Left lung (tissue), 10 donors: ENCODE measurements around the gene TMEM72. TPM values are rescaled to one million over a fixed set of nuclear protein-coding genes. Genes with fewer than 3 reads are reported as not detected.

ENCODE experiments used
- ATAC-seq: fragments of 200-7000 bp; cut with Tn5 transposase; one replicate; pipeline ENCODE4 v1.9.1; 2020; ENCODE audit warnings: moderate library complexity
- DNase-seq, 4 donors: peaks; one replicate each; pipeline ENCODE4 v3.0.0-alpha.2; 2013 to 2020
- H3K27ac ChIP-seq, 2 donors: fragments of 200-600 bp; sonication (generic) in 1 of 2; one replicate each; pipeline versions ENCODE4 v1.5.0 to v1.8.0; 2020 to 2021
- H3K27me3 ChIP-seq, 2 donors: fragments of 200-600 bp; sonication (generic) in 1 of 2; one replicate each; pipeline versions ENCODE4 v1.5.0 to v1.8.0; 2020 to 2021
- H3K36me3 ChIP-seq, 2 donors: fragments of 200-600 bp; sonication (generic) in 1 of 2; one replicate each; pipeline versions ENCODE4 v1.5.0 to v1.8.0; 2020 to 2021
- H3K4me1 ChIP-seq, 2 donors: fragments of 200-600 bp; one replicate each; pipeline ENCODE4 v1.8.0; 2021
- H3K4me3 ChIP-seq, 2 donors: fragments of 200-600 bp; sonication (generic) in 1 of 2; one replicate each; pipeline versions ENCODE4 v1.5.0 to v1.8.0; 2020 to 2021; ENCODE audit warnings: mild to moderate bottlenecking in 1 of 2
- H3K9me3 ChIP-seq, 2 donors: fragments of 200-600 bp; sonication (generic) in 1 of 2; one replicate each; pipeline versions ENCODE4 v1.5.0 to v1.8.0; 2020 to 2021
- intact Hi-C, 2 donors: fragments of 100-400 bp; cut with DNase I; formaldehyde crosslinking; loops; one replicate each; pipeline versions ENCODE4 v1.11.2 to v1.14.2; 2022
- polyA plus RNA-seq, 6 donors: library from polyadenylated mRNA; unstranded; fragments of 120-200 nt; gene quantifications; one replicate each; pipeline ENCODE4 v1.2.1, GENCODE V29; 2013; ENCODE audit not compliant: insufficient read length in 6 of 6
- total RNA-seq, 2 donors: library from RNA; stranded (reverse); fragmentation: NEBNext Ultra II Directional; extraction: Animal tissue kit (Norgen Biotek cat#: 25700); gene quantifications; one replicate each; pipeline ENCODE4 v1.2.1, GENCODE V29; 2021
- TF ChIP-seq, protein P1 (sequence below), 2 donors: fragments of 200-600 bp; sonication (generic) in 1 of 2; IDR thresholded peaks; one replicate each; pipeline versions ENCODE4 v1.5.0 to v1.8.0; 2021; ENCODE audit warnings: antibody characterized with exemption in 2 of 2
- donor health status: DM: no; HTN: yes; CAD: no.
- donor health status: DM: no; HTN: no; CAD: no.

The TMEM72 gene
- total and polyA plus RNA-seq, 8 donors, result 0.23 to 2.2 (median 1.7) TPM; not detected in 1

DNA sequence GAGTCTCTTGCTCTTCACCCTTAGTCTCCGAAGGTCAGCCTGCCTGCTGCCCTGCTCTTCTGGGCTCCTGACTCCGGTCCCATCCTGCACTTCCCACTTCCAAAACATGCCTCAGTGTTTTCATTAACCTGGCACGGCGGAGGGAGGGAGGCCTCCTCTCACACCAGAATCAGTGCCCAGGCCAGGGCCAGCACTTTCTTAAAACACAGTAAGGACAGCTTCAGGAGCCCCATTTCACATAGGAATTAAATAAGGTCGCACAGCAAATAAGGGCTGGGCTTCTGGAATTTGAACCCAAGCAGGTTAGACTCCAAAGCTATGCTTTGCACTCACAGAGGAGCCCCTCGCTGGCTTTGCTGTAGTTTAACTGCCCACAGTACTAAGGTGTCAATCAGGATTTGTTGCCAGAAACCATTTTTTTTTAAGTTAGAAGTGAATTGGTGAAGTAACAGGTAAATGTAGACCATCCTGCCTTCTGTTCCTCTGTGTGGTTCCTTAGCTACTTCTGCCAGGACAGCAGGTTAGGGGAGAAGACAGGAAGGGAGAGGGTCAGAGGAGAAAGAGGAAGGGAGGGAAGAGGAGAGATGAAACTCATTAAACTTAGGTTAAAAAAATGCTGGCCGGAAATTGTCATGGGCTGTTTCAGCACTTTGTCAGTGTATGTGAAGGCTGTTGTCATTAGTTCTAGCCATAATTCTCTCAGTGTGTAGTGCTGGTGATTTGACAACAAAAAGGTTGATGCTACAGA, 49.5 kb downstream of the TMEM72 start:
- DNase-seq, result peak in 1 of 4 donors; percentile 34
- peaks cover 39 to 77% of the 10 kb centered on the region in 2 donors for H3K4me1 ChIP-seq
- peaks cover 0 to 2% of the 10 kb centered on the region in 2 donors for H3K36me3 ChIP-seq
- H3K9me3 ChIP-seq, result no peaks in the 10 kb centered on the region
- no peak for ATAC-seq
- peak overlapping the region; percentile 54 to 75 for H3K4me3 ChIP-seq
- TF ChIP-seq, protein P1, sequence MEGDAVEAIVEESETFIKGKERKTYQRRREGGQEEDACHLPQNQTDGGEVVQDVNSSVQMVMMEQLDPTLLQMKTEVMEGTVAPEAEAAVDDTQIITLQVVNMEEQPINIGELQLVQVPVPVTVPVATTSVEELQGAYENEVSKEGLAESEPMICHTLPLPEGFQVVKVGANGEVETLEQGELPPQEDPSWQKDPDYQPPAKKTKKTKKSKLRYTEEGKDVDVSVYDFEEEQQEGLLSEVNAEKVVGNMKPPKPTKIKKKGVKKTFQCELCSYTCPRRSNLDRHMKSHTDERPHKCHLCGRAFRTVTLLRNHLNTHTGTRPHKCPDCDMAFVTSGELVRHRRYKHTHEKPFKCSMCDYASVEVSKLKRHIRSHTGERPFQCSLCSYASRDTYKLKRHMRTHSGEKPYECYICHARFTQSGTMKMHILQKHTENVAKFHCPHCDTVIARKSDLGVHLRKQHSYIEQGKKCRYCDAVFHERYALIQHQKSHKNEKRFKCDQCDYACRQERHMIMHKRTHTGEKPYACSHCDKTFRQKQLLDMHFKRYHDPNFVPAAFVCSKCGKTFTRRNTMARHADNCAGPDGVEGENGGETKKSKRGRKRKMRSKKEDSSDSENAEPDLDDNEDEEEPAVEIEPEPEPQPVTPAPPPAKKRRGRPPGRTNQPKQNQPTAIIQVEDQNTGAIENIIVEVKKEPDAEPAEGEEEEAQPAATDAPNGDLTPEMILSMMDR (IDR thresholded peaks at IDR 0.05), result no peak
- peak overlapping the region; percentile 51 to 84 for H3K27ac ChIP-seq
- intact Hi-C loops, result no loop called here
- no peaks in the 10 kb centered on the region for H3K27me3 ChIP-seq

DNA sequence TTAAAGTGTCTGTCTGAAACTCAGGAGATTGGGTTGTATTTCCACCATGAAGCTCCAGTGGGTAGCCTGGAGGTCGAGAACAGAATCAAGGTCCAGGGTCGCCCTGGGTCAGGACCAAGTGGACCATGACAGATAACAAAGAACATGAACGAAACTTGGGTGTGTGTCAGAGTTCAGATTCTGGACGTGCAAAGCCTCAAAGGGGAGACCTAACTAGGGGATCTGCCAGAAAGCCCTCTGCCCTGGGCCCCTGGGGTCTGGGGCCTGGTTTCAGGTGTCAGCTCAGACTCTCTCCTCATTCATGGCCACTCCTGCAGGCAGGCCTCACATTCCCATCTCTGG, 50.1 kb downstream of the TMEM72 start:
- Histone ChIP-seq H3K36me3 (no peaks in the 10 kb centered on the region), H3K4me3 (peak overlapping the region in 1 of 2 donors; percentile 54), H3K9me3 (no peaks in the 10 kb centered on the region), H3K4me1 (peaks cover 40 to 82% of the 10 kb centered on the region in 2 donors), H3K27ac (peak overlapping the region in 1 of 2 donors; percentile 84), H3K27me3 (no peaks in the 10 kb centered on the region)
- no peak for ATAC-seq
- intact Hi-C loops, result no loop called here
- TF ChIP-seq, protein P1 (IDR thresholded peaks at IDR 0.05), result no peak
- DNase-seq, result no peak

DNA sequence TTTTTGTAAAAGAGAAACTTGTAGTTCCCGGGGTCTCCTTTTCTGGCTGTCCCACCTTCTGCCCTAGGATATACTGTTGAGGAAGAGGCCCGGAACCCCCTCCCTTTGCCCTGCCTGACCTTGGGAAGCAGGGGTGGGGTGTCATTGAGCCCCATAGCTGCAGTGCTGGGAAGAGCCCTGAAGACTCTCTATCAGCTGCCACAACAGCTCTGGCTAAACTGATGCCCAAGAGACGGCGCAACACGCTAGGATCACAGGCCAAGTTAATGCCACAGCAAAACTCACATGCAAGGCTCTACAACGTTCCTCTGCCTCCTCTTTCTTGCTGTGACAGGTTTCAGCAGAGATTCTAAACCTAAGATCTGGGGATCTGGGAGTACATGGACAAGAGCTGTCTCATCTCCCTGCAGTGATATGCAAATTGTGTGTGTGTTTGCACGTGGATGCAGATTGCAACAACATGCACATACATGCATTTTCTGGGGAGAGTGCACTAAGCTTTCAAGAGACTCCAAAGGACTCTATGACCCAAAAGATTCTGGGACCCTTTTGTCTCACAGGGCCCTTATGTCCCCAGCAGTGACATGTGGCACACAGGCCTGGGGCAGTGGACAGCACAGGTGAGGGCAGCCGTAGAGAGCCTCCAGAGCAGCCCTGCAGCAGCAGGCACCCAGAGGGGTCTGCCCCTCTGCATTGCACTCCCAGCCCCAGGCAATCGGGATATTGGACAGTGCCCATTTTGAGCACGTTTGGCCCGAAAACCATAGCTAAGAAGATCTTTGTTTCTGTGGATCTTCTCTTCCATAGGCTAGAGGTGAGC, 51.0 kb downstream of the TMEM72 start:
- no peak for ATAC-seq
- intact Hi-C loops, result no loop called here
- peaks cover 49 to 92% of the 10 kb centered on the region in 2 donors for H3K4me1 ChIP-seq
- no peaks in the 10 kb centered on the region for H3K9me3 ChIP-seq
- H3K36me3 ChIP-seq, result no peaks in the 10 kb centered on the region
- peak overlapping the region in 1 of 2 donors; percentile 54 for H3K4me3 ChIP-seq
- no peak for DNase-seq
- TF ChIP-seq, protein P1 (IDR thresholded peaks at IDR 0.05), result no peak
- no peaks in the 10 kb centered on the region for H3K27me3 ChIP-seq
- no peak overlapping the region for H3K27ac ChIP-seq

DNA sequence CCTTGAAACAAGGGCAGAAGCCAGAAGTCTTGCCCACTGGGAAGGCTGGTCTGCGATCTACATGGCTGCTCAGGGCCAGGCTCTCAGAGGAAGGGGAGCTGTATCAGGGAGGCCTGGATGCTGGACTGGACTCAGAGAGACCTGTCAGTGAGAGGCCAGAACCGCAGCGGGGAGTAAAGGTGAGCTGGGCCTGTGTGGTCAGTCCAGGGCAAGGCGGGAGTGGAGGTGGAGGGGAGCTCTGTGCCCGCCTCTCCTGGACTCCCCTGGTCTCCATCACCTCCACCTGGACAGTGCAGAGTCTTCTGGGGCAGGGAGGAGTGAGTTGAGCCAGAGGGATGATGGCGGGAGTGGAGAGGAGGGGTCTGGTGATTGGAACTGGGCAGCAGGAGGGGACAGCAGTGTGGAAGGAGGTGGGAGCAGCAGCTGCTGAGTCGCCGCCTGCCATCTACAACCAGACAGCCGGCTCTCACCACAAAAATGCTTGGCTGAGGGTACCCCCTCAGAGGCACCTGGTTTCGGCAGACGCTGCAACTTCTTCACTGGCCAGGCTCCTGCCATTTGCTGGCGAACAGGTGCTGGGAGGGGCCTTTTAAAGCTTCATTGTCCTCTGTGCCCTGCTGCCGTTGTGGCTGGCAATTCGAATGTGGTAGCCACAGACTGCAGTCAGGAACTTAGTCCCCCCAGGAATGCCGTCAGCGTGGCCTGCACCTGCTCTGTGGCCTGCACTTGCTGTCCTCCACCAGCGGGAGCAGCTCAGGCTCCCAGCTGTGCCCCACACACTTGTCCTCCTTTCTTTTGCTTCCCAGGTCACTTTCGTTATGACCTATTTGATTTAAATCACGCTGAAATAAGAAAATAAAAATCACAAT, 52.0 kb downstream of the TMEM72 start:
- ATAC-seq (no peak), DNase-seq (peak in 1 of 4 donors; percentile 51)
- TF ChIP-seq, protein P1 (IDR thresholded peaks at IDR 0.05), result peak; percentile 13 to 27
- Histone ChIP-seq H3K4me3 (peak overlapping the region in 1 of 2 donors; percentile 54), H3K9me3 (no peaks in the 10 kb centered on the region), H3K27ac (peak overlapping the region; percentile 68 to 86), H3K4me1 (peaks cover 58 to 92% of the 10 kb centered on the region in 2 donors), H3K36me3 (no peaks in the 10 kb centered on the region), H3K27me3 (no peaks in the 10 kb centered on the region)
- intact Hi-C loops, result no loop called here
